ENCODE results near the gene SPIB. TPM values are rescaled to one million over a fixed set of nuclear protein-coding genes. Genes with fewer than 3 reads are reported as not detected.

SPIB gene
- total RNA-seq, 1 donor from 2014 or later: not detected

GRCh38 chr19:50393589-50393988 is 25.1 kb upstream of the SPIB start:
- H3K4me3 ChIP-seq (ENCODE audit: low read depth, low read length): no peak overlapping the region
- no peak for DNase-seq (ENCODE audit: low read depth)
- no peak for TF ChIP-seq CTCF (conservative IDR thresholded peaks at IDR 0.05; ENCODE audit: low read depth, low read length)

- no peak for DNase-seq (ENCODE audit: low read depth)
- TF ChIP-seq CTCF (conservative IDR thresholded peaks at IDR 0.05; ENCODE audit: low read depth, low read length): no peak
- no peak overlapping the region for H3K4me3 ChIP-seq (ENCODE audit: low read depth, low read length)
These were observed 24.7 kb upstream of the SPIB start for GRCh38 chr19:50394017-50394416.

- no peak overlapping the region for H3K4me3 ChIP-seq (ENCODE audit: low read depth, low read length)
- DNase-seq (ENCODE audit: low read depth): no peak
- TF ChIP-seq CTCF (conservative IDR thresholded peaks at IDR 0.05; ENCODE audit: low read depth, low read length): no peak
These were observed 19.9 kb upstream of the SPIB start for GRCh38 chr19:50398675-50399367.

GRCh38 chr19:50399368-50399745 is 19.4 kb upstream of the SPIB start:
- no peak for TF ChIP-seq CTCF (conservative IDR thresholded peaks at IDR 0.05; ENCODE audit: low read depth, low read length)
- H3K4me3 ChIP-seq (ENCODE audit: low read depth, low read length): no peak overlapping the region
- no peak for DNase-seq (ENCODE audit: low read depth)

GRCh38 chr19:50401605-50402450 is 16.9 kb upstream of the SPIB start:
- no peak for TF ChIP-seq CTCF (conservative IDR thresholded peaks at IDR 0.05; ENCODE audit: low read depth, low read length)
- no peak for DNase-seq (ENCODE audit: low read depth)
- no peak overlapping the region for H3K4me3 ChIP-seq (ENCODE audit: low read depth, low read length)

GRCh38 chr19:50402544-50403301 is 16.0 kb upstream of the SPIB start:
- no peak for TF ChIP-seq CTCF (conservative IDR thresholded peaks at IDR 0.05; ENCODE audit: low read depth, low read length)
- H3K4me3 ChIP-seq (ENCODE audit: low read depth, low read length): no peak overlapping the region
- DNase-seq (ENCODE audit: low read depth): no peak
